ENCODE results near the gene SMAD6. TPM values are rescaled to one million over a fixed set of nuclear protein-coding genes. Genes with fewer than 3 reads are reported as not detected.

SMAD6 gene
- total RNA-seq, 1 donor: 27.2 TPM

GRCh38 chr15:66704803-66705153, 2.7 kb downstream of the SMAD6 start:
- peak overlapping the region; percentile 91 for H3K4me3 ChIP-seq (ENCODE audit: low read depth, low read length)
- DNase-seq (ENCODE audit: low read depth): no peak
- TF ChIP-seq CTCF (IDR thresholded peaks at IDR 0.05; ENCODE audit: insufficient read depth, low read length): no peak

GRCh38 chr15:66705277-66706146, 3.5 kb downstream of the SMAD6 start:
- peak overlapping the region; percentile 91 for H3K4me3 ChIP-seq (ENCODE audit: low read depth, low read length)
- TF ChIP-seq CTCF (IDR thresholded peaks at IDR 0.05; ENCODE audit: insufficient read depth, low read length): no peak
- no peak for DNase-seq (ENCODE audit: low read depth)

GRCh38 chr15:66706225-66706732, 4.2 kb downstream of the SMAD6 start:
- peak overlapping the region; percentile 91 for H3K4me3 ChIP-seq (ENCODE audit: low read depth, low read length)
- DNase-seq (ENCODE audit: low read depth): peak; percentile 65
- peak; percentile 71 for TF ChIP-seq CTCF (IDR thresholded peaks at IDR 0.05; ENCODE audit: insufficient read depth, low read length)

- TF ChIP-seq CTCF (IDR thresholded peaks at IDR 0.05; ENCODE audit: insufficient read depth, low read length): no peak
- H3K4me3 ChIP-seq (ENCODE audit: low read depth, low read length): peak overlapping the region; percentile 91
- DNase-seq (ENCODE audit: low read depth): no peak
Observed at GRCh38 chr15:66706840-66707239, 4.8 kb downstream of the SMAD6 start.

GRCh38 chr15:66707310-66708082, 5.5 kb downstream of the SMAD6 start:
- H3K4me3 ChIP-seq (ENCODE audit: low read depth, low read length): peak overlapping the region; percentile 91
- peak; percentile 43 for TF ChIP-seq CTCF (IDR thresholded peaks at IDR 0.05; ENCODE audit: insufficient read depth, low read length)
- peak; percentile 81 for DNase-seq (ENCODE audit: low read depth)

- DNase-seq (ENCODE audit: low read depth): no peak
- no peak for TF ChIP-seq CTCF (IDR thresholded peaks at IDR 0.05; ENCODE audit: insufficient read depth, low read length)
- H3K4me3 ChIP-seq (ENCODE audit: low read depth, low read length): no peak overlapping the region
Observed at GRCh38 chr15:66708389-66708788, 6.4 kb downstream of the SMAD6 start.
